Measurements from ENCODE around the gene UBTD2.

DNA sequence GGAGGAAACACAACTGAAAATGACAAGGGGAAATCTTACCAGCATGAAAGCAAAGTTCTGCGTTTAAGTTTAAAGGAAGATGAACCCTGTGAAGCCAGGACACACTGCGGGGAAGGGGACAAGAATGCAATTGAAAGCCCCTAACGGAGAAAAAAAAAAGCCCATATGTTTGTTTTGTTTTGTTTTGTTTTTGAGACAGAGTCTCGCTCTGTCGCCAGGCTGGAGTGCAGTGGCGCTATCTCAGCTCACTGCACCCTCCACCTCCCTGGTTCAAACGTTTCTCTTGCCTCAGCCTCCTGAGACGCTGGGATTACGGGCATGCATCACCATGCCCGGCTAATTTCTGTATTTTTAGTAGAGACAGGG is 98.5 kb downstream of the UBTD2 start:
- no peak for TF ChIP-seq CTCF (IDR thresholded peaks at IDR 0.05)
- no peak for TF ChIP-seq SP1 (CRISPR knock-in tag; conservative IDR thresholded peaks at IDR 0.05)
- no peak for TF ChIP-seq ESRRA (CRISPR knock-in tag; IDR thresholded peaks at IDR 0.05; ENCODE audit: borderline replicate concordance)
- TF ChIP-seq, protein P1, sequence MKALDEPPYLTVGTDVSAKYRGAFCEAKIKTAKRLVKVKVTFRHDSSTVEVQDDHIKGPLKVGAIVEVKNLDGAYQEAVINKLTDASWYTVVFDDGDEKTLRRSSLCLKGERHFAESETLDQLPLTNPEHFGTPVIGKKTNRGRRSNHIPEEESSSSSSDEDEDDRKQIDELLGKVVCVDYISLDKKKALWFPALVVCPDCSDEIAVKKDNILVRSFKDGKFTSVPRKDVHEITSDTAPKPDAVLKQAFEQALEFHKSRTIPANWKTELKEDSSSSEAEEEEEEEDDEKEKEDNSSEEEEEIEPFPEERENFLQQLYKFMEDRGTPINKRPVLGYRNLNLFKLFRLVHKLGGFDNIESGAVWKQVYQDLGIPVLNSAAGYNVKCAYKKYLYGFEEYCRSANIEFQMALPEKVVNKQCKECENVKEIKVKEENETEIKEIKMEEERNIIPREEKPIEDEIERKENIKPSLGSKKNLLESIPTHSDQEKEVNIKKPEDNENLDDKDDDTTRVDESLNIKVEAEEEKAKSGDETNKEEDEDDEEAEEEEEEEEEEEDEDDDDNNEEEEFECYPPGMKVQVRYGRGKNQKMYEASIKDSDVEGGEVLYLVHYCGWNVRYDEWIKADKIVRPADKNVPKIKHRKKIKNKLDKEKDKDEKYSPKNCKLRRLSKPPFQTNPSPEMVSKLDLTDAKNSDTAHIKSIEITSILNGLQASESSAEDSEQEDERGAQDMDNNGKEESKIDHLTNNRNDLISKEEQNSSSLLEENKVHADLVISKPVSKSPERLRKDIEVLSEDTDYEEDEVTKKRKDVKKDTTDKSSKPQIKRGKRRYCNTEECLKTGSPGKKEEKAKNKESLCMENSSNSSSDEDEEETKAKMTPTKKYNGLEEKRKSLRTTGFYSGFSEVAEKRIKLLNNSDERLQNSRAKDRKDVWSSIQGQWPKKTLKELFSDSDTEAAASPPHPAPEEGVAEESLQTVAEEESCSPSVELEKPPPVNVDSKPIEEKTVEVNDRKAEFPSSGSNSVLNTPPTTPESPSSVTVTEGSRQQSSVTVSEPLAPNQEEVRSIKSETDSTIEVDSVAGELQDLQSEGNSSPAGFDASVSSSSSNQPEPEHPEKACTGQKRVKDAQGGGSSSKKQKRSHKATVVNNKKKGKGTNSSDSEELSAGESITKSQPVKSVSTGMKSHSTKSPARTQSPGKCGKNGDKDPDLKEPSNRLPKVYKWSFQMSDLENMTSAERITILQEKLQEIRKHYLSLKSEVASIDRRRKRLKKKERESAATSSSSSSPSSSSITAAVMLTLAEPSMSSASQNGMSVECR (CRISPR knock-in tag; IDR thresholded peaks at IDR 0.05; ENCODE audit: borderline replicate concordance) = no peak
- TF ChIP-seq, protein P2, sequence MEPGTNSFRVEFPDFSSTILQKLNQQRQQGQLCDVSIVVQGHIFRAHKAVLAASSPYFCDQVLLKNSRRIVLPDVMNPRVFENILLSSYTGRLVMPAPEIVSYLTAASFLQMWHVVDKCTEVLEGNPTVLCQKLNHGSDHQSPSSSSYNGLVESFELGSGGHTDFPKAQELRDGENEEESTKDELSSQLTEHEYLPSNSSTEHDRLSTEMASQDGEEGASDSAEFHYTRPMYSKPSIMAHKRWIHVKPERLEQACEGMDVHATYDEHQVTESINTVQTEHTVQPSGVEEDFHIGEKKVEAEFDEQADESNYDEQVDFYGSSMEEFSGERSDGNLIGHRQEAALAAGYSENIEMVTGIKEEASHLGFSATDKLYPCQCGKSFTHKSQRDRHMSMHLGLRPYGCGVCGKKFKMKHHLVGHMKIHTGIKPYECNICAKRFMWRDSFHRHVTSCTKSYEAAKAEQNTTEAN (CRISPR knock-in tag; IDR thresholded peaks at IDR 0.05) = no peak
- TF ChIP-seq E2F1 (CRISPR knock-in tag; IDR thresholded peaks at IDR 0.05) = no peak
- TF ChIP-seq ZNF263 (CRISPR knock-in tag; IDR thresholded peaks at IDR 0.05; ENCODE audit: low read depth) = no peak

Measured in WTC11 (cell line).